ENCODE results near the gene PANX1. TPM values are rescaled to one million over a fixed set of nuclear protein-coding genes. Genes with fewer than 3 reads are reported as not detected.

Gene PANX1
- total RNA-seq, 2 experiments from 2014 or later: 4.8 to 4.9 TPM

GRCh38 chr11:94181526-94181925, 52.9 kb downstream of the PANX1 start:
- Histone ChIP-seq H3K27ac (ENCODE audit: low read depth in 1 of 2, low read length in 2 of 2) (no peak overlapping the region), H3K27me3 (ENCODE audit: control insufficient read depth in 1 of 2, insufficient read depth in 2 of 2, low read length in 2 of 2) (no peaks in the 10 kb centered on the region), H3K9me3 (ENCODE audit: control insufficient read depth in 1 of 2, insufficient read depth in 1 of 2, low read length in 2 of 2) (no peaks in the 10 kb centered on the region), H3K4me1 (ENCODE audit: insufficient read depth, low read length) (no peaks in the 10 kb centered on the region), H3K36me3 (ENCODE audit: insufficient read depth, low read length) (peaks cover 35% of the 10 kb centered on the region), H3K4me3 (ENCODE audit: low read length) (no peak overlapping the region)
- H3K27ac Mint-ChIP-seq: no peak overlapping the region
- intact Hi-C loops (cut with DNase I, micrococcal nuclease): no loop called here
- DNase-seq (no peak), ATAC-seq (ENCODE audit: poor library complexity) (no peak)
- no peak overlapping the region for H3K4me3 Mint-ChIP-seq
- H3K27me3 Mint-ChIP-seq: no peaks in the 10 kb centered on the region
- ChIA-PET POLR2A (no interaction called here), CTCF (no interaction called here)
- H3K4me1 Mint-ChIP-seq (ENCODE audit: low read depth): no peaks in the 10 kb centered on the region
- H3K9me3 Mint-ChIP-seq: no peaks in the 10 kb centered on the region
- H3K36me3 Mint-ChIP-seq (ENCODE audit: low read depth): peaks cover 60% of the 10 kb centered on the region
- no peak for TF ChIP-seq CTCF (IDR thresholded peaks at IDR 0.05)

- no peaks in the 10 kb centered on the region for H3K4me1 ChIP-seq (ENCODE audit: insufficient read depth, low read length)
- Mint-ChIP-seq H3K4me1 (ENCODE audit: low read depth) (no peaks in the 10 kb centered on the region), H3K36me3 (ENCODE audit: low read depth) (peaks cover 57% of the 10 kb centered on the region), H3K9me3 (no peaks in the 10 kb centered on the region), H3K27ac (no peak overlapping the region), H3K27me3 (no peaks in the 10 kb centered on the region), H3K4me3 (no peak overlapping the region)
- DNase-seq (no peak), ATAC-seq (ENCODE audit: poor library complexity) (no peak)
- no peak for TF ChIP-seq CTCF (IDR thresholded peaks at IDR 0.05)
- peaks cover 35% of the 10 kb centered on the region for H3K36me3 ChIP-seq (ENCODE audit: insufficient read depth, low read length)
- POLR2A ChIA-PET: no interaction called here
- H3K27me3 ChIP-seq (ENCODE audit: control insufficient read depth in 1 of 2, insufficient read depth in 2 of 2, low read length in 2 of 2): no peaks in the 10 kb centered on the region
- no peak overlapping the region for H3K27ac ChIP-seq (ENCODE audit: low read depth in 1 of 2, low read length in 2 of 2)
- no peaks in the 10 kb centered on the region for H3K9me3 ChIP-seq (ENCODE audit: control insufficient read depth in 1 of 2, insufficient read depth in 1 of 2, low read length in 2 of 2)
- CTCF ChIA-PET: no interaction called here
- no peak overlapping the region for H3K4me3 ChIP-seq (ENCODE audit: low read length)
- intact Hi-C loops (cut with DNase I, micrococcal nuclease): no loop called here
Measured at GRCh38 chr11:94181943-94182342, 53.3 kb downstream of the PANX1 start.

- ChIA-PET CTCF (no interaction called here), POLR2A (no interaction called here)
- H3K9me3 ChIP-seq (ENCODE audit: control insufficient read depth in 1 of 2, insufficient read depth in 1 of 2, low read length in 2 of 2): no peaks in the 10 kb centered on the region
- Mint-ChIP-seq H3K27me3 (no peaks in the 10 kb centered on the region), H3K36me3 (ENCODE audit: low read depth) (peaks cover 45% of the 10 kb centered on the region), H3K9me3 (no peaks in the 10 kb centered on the region), H3K4me1 (ENCODE audit: low read depth) (no peaks in the 10 kb centered on the region), H3K4me3 (no peak overlapping the region), H3K27ac (no peak overlapping the region)
- H3K36me3 ChIP-seq (ENCODE audit: insufficient read depth, low read length): peaks cover 32% of the 10 kb centered on the region
- intact Hi-C loops (cut with DNase I, micrococcal nuclease): no loop called here
- H3K4me1 ChIP-seq (ENCODE audit: insufficient read depth, low read length): no peaks in the 10 kb centered on the region
- H3K4me3 ChIP-seq (ENCODE audit: low read length): no peak overlapping the region
- ATAC-seq (ENCODE audit: poor library complexity) (no peak), DNase-seq (no peak)
- no peak overlapping the region for H3K27ac ChIP-seq (ENCODE audit: low read depth in 1 of 2, low read length in 2 of 2)
- no peaks in the 10 kb centered on the region for H3K27me3 ChIP-seq (ENCODE audit: control insufficient read depth in 1 of 2, insufficient read depth in 2 of 2, low read length in 2 of 2)
- TF ChIP-seq CTCF (IDR thresholded peaks at IDR 0.05): no peak
Measured at GRCh38 chr11:94183251-94183885, 54.7 kb downstream of the PANX1 start.

Measured in CD4-positive, alpha-beta T cell (primary cell).